Kidney (tissue), 14 donors: ENCODE measurements around the gene EBF3. TPM values are rescaled to one million over a fixed set of nuclear protein-coding genes. Genes with fewer than 3 reads are reported as not detected.

Experiments used
- DNase-seq, 5 donors: peaks; one replicate each; pipeline ENCODE4 v3.0.0-alpha.2; 2013 to 2020
- FAIRE-seq: peaks from 2 replicates; lab custom pipeline; 2012; peaks lifted over from hg19 to GRCh38; lab: Jason Lieb, UNC
- H3K27ac ChIP-seq, 2 donors: one replicate each; pipeline ENCODE4 v1.7.0; 2013; ENCODE audit warnings: low read depth in 2 of 2, low read length in 2 of 2, inconsistent platforms in 1 of 2
- H3K27me3 ChIP-seq: one replicate; pipeline ENCODE4 v1.7.1; 2013; ENCODE audit warnings: low read length, inconsistent platforms; ENCODE audit not compliant: control insufficient read depth, insufficient read depth
- H3K36me3 ChIP-seq, 3 donors: one replicate each; pipeline versions ENCODE4 v1.7.0 to v1.7.1; 2013; ENCODE audit warnings: low read length in 3 of 3, control low read depth in 1 of 3, inconsistent platforms in 1 of 3; ENCODE audit not compliant: insufficient read depth in 3 of 3, control insufficient read depth in 2 of 3
- H3K4me1 ChIP-seq, 3 donors: one replicate each; pipeline versions ENCODE4 v1.7.0 to v1.7.1; 2013; ENCODE audit warnings: low read length in 3 of 3, inconsistent platforms in 1 of 3, low read depth in 1 of 3; ENCODE audit not compliant: control insufficient read depth in 2 of 3, insufficient read depth in 2 of 3
- H3K4me3 ChIP-seq, 3 donors: one replicate each; pipeline versions ENCODE4 v1.7.0 to v1.8.1; 2013; ENCODE audit warnings: low read length in 3 of 3, control low read depth in 1 of 3, inconsistent platforms in 1 of 3
- H3K9ac ChIP-seq, 3 donors: one replicate each; pipeline versions ENCODE4 v1.7.0 to v1.7.1; 2013; ENCODE audit warnings: low read length in 3 of 3, control low read depth in 1 of 3, inconsistent platforms in 1 of 3
- H3K9me3 ChIP-seq, 3 donors: one replicate each; pipeline versions ENCODE4 v1.7.0 to v1.7.1; 2013; ENCODE audit warnings: low read length in 3 of 3, control low read depth in 1 of 3, inconsistent platforms in 1 of 3; ENCODE audit not compliant: control insufficient read depth in 2 of 3, insufficient read depth in 1 of 3
- CTCF ChIP-seq: IDR thresholded peaks from 3 replicates; pipeline ENCODE4 v1.5.1; 2012; ENCODE audit warnings: mild to moderate bottlenecking, moderate library complexity, borderline replicate concordance; ENCODE audit not compliant: insufficient read depth; ENCODE audit errors: extremely low read depth
- intact Hi-C: fragments of 100-400 bp; cut with DNase I; formaldehyde crosslinking; loops from one replicate; pipeline ENCODE4 v1.11.1; 2022
- polyA plus RNA-seq: library from polyadenylated mRNA; stranded (reverse); fragments of 350-450 nt; fragmentation: Illumina TruSeq; extraction: RNeasy Lipid Tissue Mini Kit (QIAGEN cat#74804); gene quantifications from one replicate; pipeline ENCODE4 v1.2.3, GENCODE V29; 2014; ENCODE audit warnings: low read depth, low replicate concordance; ENCODE audit not compliant: insufficient read depth
- total RNA-seq: library from RNA; stranded (reverse); fragmentation: NEBNext Ultra II Directional; extraction: Animal tissue kit (Norgen Biotek cat#: 25700); gene quantifications from one replicate; pipeline ENCODE4 v1.2.1, GENCODE V29; 2021
- donor health status: control.
- donor health status: control.
- donor health status: control.
- donor health status: control.
- donor health status: control.
- donor health status: DM: yes; HTN: yes; CAD: no.
- donor health status: Normal renal cell carcinoma (clear cell type).

The EBF3 gene
- total and polyA plus RNA-seq, 2 donors from 2014 or later: 0.09 to 0.98 TPM

- intact Hi-C loops: no loop called here
- Histone ChIP-seq H3K27me3 (no peaks in the 10 kb centered on the region), H3K36me3 (no peaks in the 10 kb centered on the region), H3K9ac (no peak overlapping the region), H3K4me3 (no peak overlapping the region), H3K27ac (no peak overlapping the region), H3K9me3 (peaks cover 0 to 2% (median 0%) of the 10 kb centered on the region in 3 donors), H3K4me1 (no peaks in the 10 kb centered on the region)
- no peak for FAIRE-seq
- DNase-seq: no peak
- no peak for TF ChIP-seq CTCF
These were observed 167.2 kb downstream of the EBF3 start for GRCh38 chr10:129796710-129797420.

- H3K9me3 ChIP-seq: peaks cover 0 to 2% (median 0%) of the 10 kb centered on the region in 3 donors
- no peak for TF ChIP-seq CTCF
- H3K27ac ChIP-seq: no peak overlapping the region
- no peaks in the 10 kb centered on the region for H3K4me1 ChIP-seq
- DNase-seq (peak in 1 of 5 donors; percentile 7), FAIRE-seq (no peak)
- intact Hi-C loops: no loop called here
- no peaks in the 10 kb centered on the region for H3K27me3 ChIP-seq
- no peaks in the 10 kb centered on the region for H3K36me3 ChIP-seq
- no peak overlapping the region for H3K4me3 ChIP-seq
- H3K9ac ChIP-seq: no peak overlapping the region
These were observed 170.1 kb downstream of the EBF3 start for GRCh38 chr10:129793996-129794395.

GRCh38 chr10:129793479-129793878 is 170.6 kb downstream of the EBF3 start:
- DNase-seq: peak in 1 of 5 donors; percentile 22
- FAIRE-seq: no peak
- H3K36me3 ChIP-seq: no peaks in the 10 kb centered on the region
- H3K27ac ChIP-seq: no peak overlapping the region
- intact Hi-C loops: no loop called here
- no peaks in the 10 kb centered on the region for H3K4me1 ChIP-seq
- H3K9me3 ChIP-seq: peaks cover 0 to 2% (median 0%) of the 10 kb centered on the region in 3 donors
- no peak overlapping the region for H3K9ac ChIP-seq
- TF ChIP-seq CTCF: no peak
- no peaks in the 10 kb centered on the region for H3K27me3 ChIP-seq
- H3K4me3 ChIP-seq: no peak overlapping the region
